Panc1 (cell line): Measurements from ENCODE around the gene COL27A1. TPM values are rescaled to one million over a fixed set of nuclear protein-coding genes. Genes with fewer than 3 reads are reported as not detected.
"Not testable (repeated sequence)": the region's sequence is repeated elsewhere in the genome, so short reads cannot be mapped to it uniquely, and the experiment has no call there.

ENCODE experiments used
- ATAC-seq: fragments of 200-7000 bp; cut with Tn5 transposase; 2 replicates; pipeline ENCODE4 v1.9.1; 2020; ENCODE audit warnings: mild to moderate bottlenecking, moderate library complexity
- BruUV-seq: library from RNA; stranded (reverse); fragments of 400-500 nt; replicated peaks from 2 replicates; lab custom pipeline; 2021; lab: Mats Ljungman, UMichigan
- CTCF ChIA-PET: fragments of 300-600 bp; sonication (Branson Sonifier 250); formaldehyde crosslinking; loops from one replicate; lab custom pipeline; 2022; ENCODE audit warnings: antibody characterized with exemption; lab: Charles Lee
- POLR2A ChIA-PET: fragments of 300-600 bp; sonication (Branson Sonifier 250); formaldehyde crosslinking; loops from one replicate; lab custom pipeline; 2022; ENCODE audit warnings: antibody characterized with exemption; lab: Charles Lee
- DNase-seq: peaks from one replicate; pipeline ENCODE4 v3.0.0-alpha.2; 2010; ENCODE audit warnings: low read depth, low spot score
- H3K27ac ChIP-seq: 2 replicates; pipeline ENCODE4 v1.5.1; 2011; ENCODE audit warnings: mild to moderate bottlenecking, low read length, inconsistent platforms
- H3K27me3 ChIP-seq: fragments of 200-500 bp; sonication (Bioruptor generic); 2 replicates; pipeline ENCODE4 v1.6.0; 2014; ENCODE audit warnings: low read length, inconsistent platforms; ENCODE audit not compliant: control insufficient read depth, insufficient read depth
- H3K36me3 ChIP-seq: fragments of 200-500 bp; sonication (Bioruptor generic); 2 replicates; pipeline ENCODE4 v1.5.1; 2014; ENCODE audit warnings: inconsistent platforms, mild to moderate bottlenecking, low read length, moderate library complexity; ENCODE audit not compliant: control insufficient read depth, insufficient read depth
- H3K4me1 ChIP-seq: 2 replicates; pipeline ENCODE4 v1.5.1; 2011; ENCODE audit warnings: inconsistent platforms, mild to moderate bottlenecking, low read length, moderate library complexity; ENCODE audit not compliant: control insufficient read depth, insufficient read depth
- H3K4me3 ChIP-seq, 2 experiments: 2 replicates each; pipeline ENCODE4 v1.5.1; 2011 to 2012; ENCODE audit warnings: low read depth in 2 of 2, low read length in 2 of 2, mild to moderate bottlenecking in 2 of 2, inconsistent platforms in 1 of 2, moderate library complexity in 1 of 2
- H3K9me3 ChIP-seq: fragments of 200-500 bp; sonication (Bioruptor generic); 2 replicates; pipeline ENCODE4 v1.5.1; 2014; ENCODE audit warnings: low read depth, mild to moderate bottlenecking, inconsistent platforms, low read length, moderate library complexity; ENCODE audit not compliant: control insufficient read depth, insufficient read depth
- CTCF ChIP-seq: fragments of 450-650 bp; IDR thresholded peaks from 2 replicates; pipeline ENCODE4 v1.5.1; 2017; ENCODE audit warnings: mild to moderate bottlenecking
- POLR2AphosphoS5 ChIP-seq: IDR thresholded peaks from 2 replicates; pipeline ENCODE4 v1.6.1; 2012; ENCODE audit warnings: mild to moderate bottlenecking, low read depth, low read length, moderate library complexity
- REST ChIP-seq, 2 experiments: IDR thresholded peaks; 2 replicates each; pipeline ENCODE4 v1.6.1; 2011 to 2012; ENCODE audit warnings: low read depth in 2 of 2, control low read depth in 1 of 2, low read length in 1 of 2, mild to moderate bottlenecking in 1 of 2, moderate library complexity in 1 of 2; ENCODE audit not compliant: insufficient read depth in 1 of 2
- SIN3A ChIP-seq: IDR thresholded peaks from 2 replicates; pipeline ENCODE4 v1.6.1; 2012; ENCODE audit warnings: low read depth, mild to moderate bottlenecking, low read length, moderate library complexity, borderline replicate concordance; ENCODE audit not compliant: insufficient read depth
- TCF7L2 ChIP-seq: IDR thresholded peaks from 2 replicates; pipeline ENCODE4 v1.6.1; 2011; ENCODE audit warnings: mild to moderate bottlenecking, low read depth, low read length, inconsistent platforms
- in situ Hi-C: cut with HindIII; loops from 2 replicates; pipeline ENCODE4 v1.10.0; 2016; ENCODE audit warnings: low sequenced_read_pairs, low pct_unique_long_range_greater_than_20kb
- intact Hi-C: fragments of 100-400 bp; cut with micrococcal nuclease; formaldehyde crosslinking; loops from one replicate; pipeline ENCODE4 v1.10.0; 2022; ENCODE audit not compliant: unreplicated experiment
- total RNA-seq: library from RNA; stranded (reverse); gene quantifications from one replicate; pipeline ENCODE4 v1.2.1, GENCODE V29; 2021; ENCODE audit not compliant: unreplicated experiment

COL27A1 gene
- total RNA-seq, 1 experiment from 2014 or later: 5.1 TPM

DNA sequence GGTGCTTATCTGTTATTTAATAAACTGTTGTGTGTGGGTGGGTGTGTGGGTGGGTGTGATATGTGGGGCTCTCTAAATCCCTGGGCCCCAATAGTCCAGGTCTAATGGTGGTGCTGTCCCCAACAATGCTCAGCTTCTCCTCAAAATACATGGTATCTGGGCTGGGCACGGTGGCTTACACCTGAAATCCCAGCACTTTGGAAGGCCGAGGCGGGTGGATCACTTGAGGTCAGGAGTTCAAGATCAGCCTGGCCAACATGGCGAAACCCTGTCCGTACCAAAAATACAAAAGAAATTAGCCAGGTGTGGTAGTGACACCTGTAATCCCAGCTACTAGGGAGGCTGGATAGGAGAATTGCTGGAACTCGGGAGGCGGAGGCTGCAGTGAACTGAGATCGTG, 163.1 kb downstream of the COL27A1 start:
- no peak for TF ChIP-seq TCF7L2
- TF ChIP-seq SIN3A: no peak
- TF ChIP-seq REST (IDR thresholded peaks at IDR 0.05; ENCODE audit: insufficient read depth in 1 of 2, low read depth in 2 of 2, low read length in 1 of 2): no peak
- no peak for TF ChIP-seq CTCF
- no peak for TF ChIP-seq POLR2AphosphoS5
- Histone ChIP-seq H3K36me3 (no peaks in the 10 kb centered on the region), H3K27me3 (no peaks in the 10 kb centered on the region), H3K27ac (no peak overlapping the region; the same call in 1 of the 2 replicates), H3K9me3 (no peaks in the 10 kb centered on the region), H3K4me3 (no peak overlapping the region), H3K4me1 (no peaks in the 10 kb centered on the region)
- BruUV-seq: no TSS peak
- no peak for ATAC-seq
- POLR2A ChIA-PET: no interaction called here
- in situ Hi-C loops (no loop called here), intact Hi-C loops (no loop called here)
- CTCF ChIA-PET: no interaction called here
- no peak for DNase-seq

- ATAC-seq: no peak
- TF ChIP-seq REST (IDR thresholded peaks at IDR 0.05; ENCODE audit: insufficient read depth in 1 of 2, low read depth in 2 of 2, low read length in 1 of 2): no peak
- TF ChIP-seq POLR2AphosphoS5: no peak
- no peak for TF ChIP-seq SIN3A
- TF ChIP-seq TCF7L2: no peak
- no peak for TF ChIP-seq CTCF
- ChIA-PET POLR2A (no interaction called here), CTCF (no interaction called here)
- Histone ChIP-seq H3K9me3 (no peaks in the 10 kb centered on the region), H3K27ac (no peak overlapping the region), H3K4me1 (no peaks in the 10 kb centered on the region), H3K4me3 (no peak overlapping the region), H3K36me3 (no peaks in the 10 kb centered on the region), H3K27me3 (no peaks in the 10 kb centered on the region)
- in situ Hi-C loops (no loop called here), intact Hi-C loops (no loop called here)
- no TSS peak for BruUV-seq
- no peak for DNase-seq
These were observed 163.8 kb downstream of the COL27A1 start for GRCh38 chr9:114319147-114319546.

- POLR2A ChIA-PET, ATAC-seq, DNase-seq, H3K9me3 ChIP-seq, H3K4me3 ChIP-seq, H3K27ac ChIP-seq, BruUV-seq, in situ Hi-C loops, intact Hi-C loops, H3K36me3 ChIP-seq, H3K4me1 ChIP-seq, H3K27me3 ChIP-seq: not testable (repeated sequence)
- CTCF ChIA-PET: interaction anchor here (0.7 kb wide), 1 partner anchor 220 kb away, joined by 3 read pairs; no protein-coding TSS in a partner anchor
These were observed 165.4 kb downstream of the COL27A1 start for GRCh38 chr9:114320710-114321109.
